Dermis microvascular lymphatic vessel endothelial cell (primary cell): Measurements from ENCODE around the gene MDFI. TPM values are rescaled to one million over a fixed set of nuclear protein-coding genes. Genes with fewer than 3 reads are reported as not detected.
"Not testable (repeated sequence)": the region's sequence is repeated elsewhere in the genome, so short reads cannot be mapped to it uniquely, and the experiment has no call there.

Source experiments
- DNase-seq, 2 donors: peaks; one replicate each; pipeline versions ENCODE4 v3.0.0 to v3.0.0-alpha.2; 2010; ENCODE audit warnings: low read depth in 2 of 2
- total RNA-seq: library from RNA; depleted of rRNA; stranded (reverse); fragments of >200 nt; gene quantifications from 2 replicates; pipeline ENCODE4 v1.2.1, GENCODE V29; 2014

Gene MDFI
- total RNA-seq, 1 donor from 2014 or later = 38.9 TPM

DNA sequence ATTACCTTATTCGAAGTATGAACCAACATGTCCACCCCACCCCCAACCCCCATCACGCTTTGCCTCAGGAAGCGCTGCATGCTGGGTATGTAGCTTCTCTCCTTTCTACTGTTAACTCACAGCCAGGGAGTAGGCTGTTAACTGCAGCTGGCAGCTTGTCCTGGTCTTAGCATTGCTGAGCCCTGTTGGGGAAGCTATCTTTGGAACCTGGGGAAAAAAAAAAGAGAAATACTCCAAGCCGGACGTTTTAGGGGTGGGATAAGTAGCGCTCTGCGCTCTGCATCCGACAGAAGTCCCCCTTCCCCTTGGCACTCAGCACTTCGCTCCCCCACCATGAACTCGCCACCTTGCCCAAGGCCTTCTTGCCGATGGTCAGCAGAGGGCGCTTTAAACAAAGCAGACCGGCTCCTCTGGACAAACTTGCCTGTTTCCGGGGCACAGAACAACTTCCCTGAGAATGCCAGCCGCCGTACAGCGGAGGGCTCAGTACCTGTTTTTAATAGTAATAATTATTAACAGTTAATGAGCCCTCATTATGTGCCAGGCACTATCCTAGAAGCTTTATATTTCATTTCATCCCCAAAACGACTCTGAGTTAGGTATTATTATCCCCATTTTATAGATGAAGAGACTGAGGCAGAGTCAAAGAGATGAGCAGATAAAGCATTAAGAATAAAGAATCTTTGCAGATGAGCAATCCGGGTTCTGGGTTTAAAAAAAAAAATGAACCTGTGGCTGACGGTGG lies 35.2 kb upstream of the MDFI start:
- peak; percentile 72 to 79 for DNase-seq

DNA sequence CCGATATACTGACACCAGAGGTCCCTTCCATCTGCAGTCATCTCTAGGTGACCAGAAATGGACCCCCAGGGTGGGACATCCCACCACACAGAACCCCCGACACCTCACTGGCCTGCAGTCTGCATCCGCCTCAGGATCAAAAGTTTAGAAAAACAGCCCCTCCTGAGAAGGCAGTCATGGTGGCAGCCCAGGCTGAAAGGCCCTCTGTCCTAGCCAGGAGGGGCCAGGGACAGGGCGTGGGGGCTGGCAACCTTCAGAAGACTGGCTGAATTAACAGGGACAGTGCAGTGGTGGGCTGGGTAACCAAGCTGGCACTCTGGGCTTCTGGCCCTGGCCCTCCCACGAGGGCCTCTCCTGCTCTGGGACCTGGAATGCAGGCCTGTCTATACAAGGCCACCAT lies 34.3 kb upstream of the MDFI start:
- DNase-seq = no peak

DNA sequence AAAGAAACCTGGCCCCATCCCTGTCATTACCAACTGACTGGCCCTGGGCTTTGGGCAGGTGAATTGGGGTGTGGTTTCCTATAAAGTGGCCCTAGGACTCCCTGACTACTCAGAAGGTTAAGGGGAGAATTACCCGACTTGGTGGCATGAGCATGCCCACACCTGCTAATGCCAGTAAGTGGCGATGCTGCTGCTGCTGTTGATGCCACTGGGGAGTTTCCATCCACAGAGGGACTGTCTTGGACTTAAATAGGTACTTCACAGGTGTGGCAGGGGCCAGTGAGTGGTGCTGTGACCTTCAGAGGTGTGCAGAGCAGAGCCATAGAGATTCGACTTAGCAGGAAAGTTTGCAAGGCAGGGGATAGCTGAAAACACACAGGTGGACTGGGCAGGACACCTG lies 32.6 kb upstream of the MDFI start:
- no peak for DNase-seq

DNA sequence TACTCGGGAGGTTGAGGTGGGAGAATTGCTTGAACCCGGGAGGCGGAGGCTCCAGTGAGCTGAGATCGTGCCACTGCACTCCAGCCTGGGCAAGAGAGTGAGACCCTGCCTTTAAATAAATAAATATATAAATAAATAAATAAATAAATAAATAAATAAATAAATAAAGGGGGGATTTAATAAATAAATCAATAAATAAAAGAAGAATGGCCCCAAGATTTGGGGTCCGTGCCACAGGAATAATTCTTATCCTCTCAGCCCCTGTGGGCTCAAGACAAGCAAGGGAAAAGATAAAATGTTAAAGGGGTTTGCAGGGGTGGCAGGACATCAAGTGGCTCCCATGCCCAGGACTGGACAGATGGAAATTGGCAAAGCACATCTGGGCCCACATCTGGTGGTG lies 31.2 kb upstream of the MDFI start:
- DNase-seq = no peak

DNA sequence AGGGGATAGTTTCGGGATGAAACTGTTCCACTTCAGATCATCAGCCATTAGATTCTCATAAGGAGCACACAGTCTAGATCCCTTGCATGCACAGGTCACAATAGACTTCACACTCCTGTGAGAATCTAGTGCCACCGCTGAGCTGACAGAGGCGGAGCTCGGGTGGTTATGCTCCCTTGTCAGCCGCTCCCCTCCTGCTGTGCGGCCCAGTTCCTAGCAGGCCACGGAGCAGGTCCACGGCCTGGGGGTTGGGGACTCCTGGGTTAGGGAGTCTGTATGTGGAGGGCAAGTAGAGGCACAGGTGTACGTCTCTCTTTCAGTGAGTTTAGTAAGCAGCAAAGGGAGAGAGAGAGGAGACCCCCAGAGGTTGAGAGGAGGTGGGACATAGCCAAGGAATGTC lies 30.5 kb upstream of the MDFI start:
- DNase-seq = no peak

DNA sequence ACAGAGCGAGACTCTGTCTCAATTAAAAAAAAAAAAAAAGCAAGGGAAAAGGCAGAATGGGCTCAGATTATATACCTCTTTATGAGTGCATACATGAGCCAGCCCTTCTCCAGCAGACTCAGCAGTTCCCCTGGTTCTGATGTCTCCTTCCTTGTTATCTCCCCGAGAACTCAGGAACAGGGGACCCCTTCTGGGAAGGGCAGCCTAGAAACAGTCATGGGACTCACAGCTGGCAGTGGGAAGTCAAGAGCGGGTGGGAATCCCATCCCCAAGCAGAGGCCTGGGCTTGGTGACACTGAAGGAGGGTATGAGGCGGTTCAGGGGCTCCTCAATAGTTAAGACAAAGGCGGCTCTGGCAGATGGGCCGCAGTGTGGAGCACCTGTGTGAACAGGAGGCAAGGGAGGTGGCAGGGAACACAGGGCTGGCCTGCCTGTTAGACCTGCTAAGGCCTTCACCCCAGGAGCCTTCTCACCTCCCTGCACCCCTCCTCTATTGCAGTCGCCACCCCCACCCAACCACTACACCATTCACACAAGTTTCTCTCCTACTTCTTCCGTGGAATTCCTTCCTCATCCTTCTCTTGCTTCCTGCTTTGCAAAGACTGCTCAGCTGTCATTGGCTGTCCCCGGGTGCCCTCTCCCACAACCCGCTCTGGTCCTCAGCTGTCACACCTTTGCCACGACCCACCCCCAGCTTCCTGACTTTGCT lies 29.7 kb upstream of the MDFI start:
- DNase-seq = no peak

DNA sequence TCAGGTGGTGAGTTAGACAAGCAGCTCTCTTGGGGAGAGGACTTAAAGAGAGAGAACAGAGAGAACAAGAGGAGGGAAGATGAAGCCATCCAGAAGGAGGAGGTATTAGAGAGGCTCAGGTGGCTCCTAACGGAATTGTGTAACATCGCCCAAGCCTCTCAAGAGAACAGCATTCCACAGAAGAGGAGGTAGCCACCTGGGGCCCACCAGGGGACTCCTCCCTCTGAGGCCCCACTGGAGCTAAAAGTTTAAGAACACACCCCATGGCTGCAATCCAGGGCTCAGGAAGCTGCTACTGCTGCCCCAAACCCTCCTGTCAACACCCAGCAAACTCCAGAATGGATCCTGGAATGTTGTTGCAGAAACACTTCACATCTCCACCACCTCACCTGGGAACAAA lies 23.6 kb upstream of the MDFI start:
- no peak for DNase-seq

DNA sequence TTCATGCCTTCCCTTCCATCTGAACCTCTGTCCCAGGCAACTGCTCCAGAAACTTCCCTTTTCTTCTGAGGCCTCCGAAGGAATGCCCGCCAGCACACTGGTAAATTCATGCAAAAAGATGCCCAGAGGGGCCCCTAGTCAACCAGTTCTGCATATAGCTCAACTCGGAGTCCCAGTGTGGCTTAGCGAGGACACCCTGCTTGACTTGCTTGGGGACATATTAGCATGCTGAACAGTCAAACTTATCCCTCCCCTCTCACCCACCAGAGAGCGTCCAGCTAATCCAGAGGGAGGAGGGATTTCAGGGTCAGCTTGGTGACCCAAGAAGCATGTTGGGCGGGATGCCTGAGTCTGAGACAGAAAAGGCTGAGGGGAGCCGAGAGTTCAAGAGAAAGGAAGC lies 23.0 kb upstream of the MDFI start:
- DNase-seq = no peak

DNA sequence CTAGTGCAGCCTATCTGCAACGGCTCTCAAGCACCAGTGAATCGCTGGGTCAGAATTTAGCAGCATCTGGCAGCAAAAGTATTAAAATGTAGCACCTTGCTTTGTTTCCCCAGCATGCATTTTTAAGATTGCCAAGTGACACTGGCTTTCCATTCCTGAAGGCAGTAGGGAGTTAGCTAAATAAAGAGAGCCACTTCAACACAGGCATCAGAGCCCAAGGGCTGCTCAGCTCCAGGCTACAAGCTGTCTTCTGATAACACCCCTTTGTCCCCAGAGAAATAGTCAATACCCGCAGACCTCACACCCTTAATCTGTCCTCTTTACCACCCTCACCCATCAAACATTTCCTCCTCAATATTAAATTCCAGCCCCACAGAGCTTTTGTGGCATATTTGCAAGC lies 19.7 kb upstream of the MDFI start:
- DNase-seq = no peak

DNA sequence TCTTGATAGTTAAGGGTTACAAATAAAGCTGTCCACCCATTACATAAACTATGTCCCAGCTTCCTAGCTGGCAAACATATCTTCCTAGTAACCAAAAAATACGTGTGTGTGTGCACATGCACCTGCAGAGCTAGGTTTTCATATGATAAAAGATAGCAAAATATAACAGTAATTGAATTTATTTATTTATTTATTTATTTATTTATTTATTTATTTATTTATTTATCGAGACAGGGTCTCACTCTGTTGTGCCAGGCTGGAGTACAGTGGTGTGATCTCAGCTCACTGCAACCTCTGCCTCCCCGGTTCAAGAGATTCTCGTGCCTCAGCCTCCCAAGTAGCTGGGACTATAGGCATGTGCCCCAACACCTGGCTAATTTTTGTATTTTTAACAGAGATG lies 19.1 kb upstream of the MDFI start:
- not testable (repeated sequence) for DNase-seq

DNA sequence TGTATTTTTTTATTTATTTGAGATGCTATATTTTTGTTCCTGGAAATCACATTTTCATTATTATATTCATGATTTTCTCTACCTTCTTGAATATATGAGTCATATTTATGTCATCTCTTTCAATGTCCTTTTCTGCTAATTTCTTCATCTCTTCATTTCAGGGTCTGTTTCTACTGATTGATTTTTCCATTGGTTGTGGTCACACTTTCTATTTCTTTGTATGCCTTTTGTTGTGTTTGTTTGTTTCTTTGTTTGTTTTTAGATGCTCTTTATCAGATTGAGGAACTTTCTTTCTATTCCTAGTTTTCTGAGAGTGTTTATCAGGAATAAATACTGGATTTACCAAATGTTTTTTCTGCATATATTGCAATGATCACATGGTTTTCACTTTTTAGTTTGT lies 16.9 kb upstream of the MDFI start:
- no peak for DNase-seq

DNA sequence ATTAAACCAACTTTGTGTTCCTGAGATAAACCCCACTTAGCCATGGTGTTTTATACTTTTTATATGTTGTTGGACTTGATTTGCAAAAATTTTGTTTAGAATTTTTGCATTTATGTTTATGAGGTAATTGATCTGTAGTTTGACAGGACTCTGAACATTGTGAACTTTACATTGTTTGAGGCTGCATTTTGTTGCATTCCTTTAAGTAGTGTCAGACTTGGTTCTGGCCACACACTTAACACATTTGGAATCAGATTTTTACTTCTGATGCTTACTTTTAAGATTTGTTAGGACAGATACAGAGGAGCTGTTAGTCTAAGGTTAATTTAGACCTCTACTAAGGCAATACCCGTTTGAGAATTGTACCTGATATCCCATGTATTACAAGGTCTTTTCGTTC lies 16.5 kb upstream of the MDFI start:
- no peak for DNase-seq

DNA sequence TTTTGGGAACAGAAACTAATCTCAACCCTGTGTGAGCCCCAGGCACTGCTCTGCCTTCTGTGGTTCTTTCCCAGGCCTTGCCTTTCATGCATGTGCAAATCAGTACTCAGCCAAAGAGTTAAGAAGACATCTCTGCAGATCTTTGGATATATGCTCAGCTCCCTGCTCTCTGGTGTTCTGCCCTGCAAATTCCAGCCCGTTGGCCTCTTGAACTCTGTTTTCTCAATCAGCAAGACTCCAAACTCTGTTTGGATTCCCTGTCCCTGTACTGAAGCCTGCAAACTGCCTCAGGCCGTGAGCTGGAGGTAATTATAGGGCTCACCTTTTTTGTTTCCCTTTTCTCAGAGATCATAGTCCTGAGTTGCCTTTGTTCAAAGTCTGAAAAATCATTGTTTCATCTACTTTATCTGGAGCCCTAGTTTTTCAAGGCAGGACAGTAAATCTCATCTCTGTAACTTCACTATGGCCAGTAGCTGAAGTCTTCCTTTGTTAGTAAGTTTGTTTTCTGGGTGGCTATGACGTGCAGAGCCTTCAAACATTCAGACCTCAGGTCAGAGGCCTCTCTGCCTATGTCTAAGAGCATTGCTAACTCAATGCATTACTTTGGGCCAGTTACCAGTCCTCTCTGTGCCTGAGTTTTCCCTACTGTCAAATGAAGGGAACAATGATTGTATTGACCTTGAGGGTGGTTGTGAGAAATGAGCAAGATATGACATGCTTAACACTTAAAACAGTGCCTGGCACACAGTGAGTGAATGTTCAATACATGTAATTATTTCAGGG lies 15.9 kb upstream of the MDFI start:
- no peak for DNase-seq

DNA sequence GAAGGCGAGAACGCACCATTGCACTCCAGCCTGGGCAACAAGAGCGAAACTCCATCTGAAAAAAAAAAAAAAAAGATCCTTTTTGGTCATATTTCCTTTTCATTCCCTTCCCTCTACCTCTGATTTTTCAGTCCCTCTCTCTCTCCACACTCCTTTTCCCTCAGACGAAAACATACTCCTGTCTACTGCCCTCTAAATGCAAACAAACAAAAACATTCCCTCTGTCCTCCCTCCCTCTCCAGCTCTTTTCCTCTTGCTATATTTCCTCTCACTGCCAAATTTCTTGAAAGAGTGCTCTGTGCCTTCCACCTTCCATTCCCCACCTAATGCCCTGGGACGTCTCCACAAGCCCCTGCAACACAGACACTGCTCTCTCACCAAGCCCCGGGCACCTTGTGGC lies 14.9 kb upstream of the MDFI start:
- no peak for DNase-seq

DNA sequence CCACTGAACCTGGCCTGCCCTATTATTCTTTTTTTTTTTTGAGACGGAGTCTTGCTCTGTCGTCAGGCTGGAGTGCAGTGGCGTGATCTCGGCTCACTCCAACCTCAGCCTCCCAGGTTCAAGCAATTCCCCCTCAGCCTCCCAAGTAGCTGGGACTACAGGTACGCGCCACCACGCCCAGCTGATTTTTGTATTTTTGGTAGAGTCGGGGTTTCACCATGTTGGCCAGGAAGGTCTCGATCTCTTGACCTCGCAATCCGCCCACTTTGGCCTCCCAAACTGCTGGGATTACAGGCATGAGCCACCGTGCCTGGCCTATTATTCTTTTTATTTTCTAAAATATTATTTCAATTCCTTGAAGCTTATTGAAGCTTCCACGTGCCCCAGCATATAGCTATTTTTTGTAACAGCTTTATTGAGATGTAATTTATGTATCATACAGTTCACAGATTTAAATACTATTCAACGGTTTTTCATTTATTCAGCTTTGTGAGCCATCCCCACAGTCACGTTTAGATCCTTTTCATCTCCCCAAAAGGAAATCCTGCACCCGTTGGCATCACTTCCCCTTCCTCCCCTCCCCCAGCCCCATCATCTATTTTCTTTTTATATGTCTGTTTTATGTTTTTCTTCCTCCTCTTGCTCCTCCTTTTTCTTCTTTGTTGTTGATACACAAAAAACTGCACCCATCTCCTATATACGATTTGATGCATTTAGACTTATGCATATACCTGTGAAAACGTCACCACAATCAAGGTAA lies 13.5 kb upstream of the MDFI start:
- DNase-seq = no peak

DNA sequence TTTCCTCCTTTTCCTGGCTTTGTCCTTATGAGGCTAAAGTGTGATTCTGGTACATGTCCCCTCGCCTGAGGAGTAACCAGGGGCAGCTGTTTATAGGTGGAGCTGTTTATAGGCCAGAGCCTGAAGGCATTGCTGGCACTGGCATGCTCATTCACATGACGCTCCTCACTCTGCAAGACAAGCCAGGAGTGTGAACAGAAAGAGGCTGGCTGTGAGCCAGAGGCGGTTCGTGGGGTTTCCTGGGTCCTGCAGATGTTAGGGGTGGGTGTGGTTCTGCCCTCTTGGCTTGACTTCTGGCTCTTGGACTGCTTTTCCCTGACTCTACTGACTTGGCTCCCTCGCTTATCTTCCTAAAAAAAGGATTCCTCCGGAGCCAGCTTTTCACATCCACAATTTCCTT lies 12.8 kb upstream of the MDFI start:
- DNase-seq = no peak

DNA sequence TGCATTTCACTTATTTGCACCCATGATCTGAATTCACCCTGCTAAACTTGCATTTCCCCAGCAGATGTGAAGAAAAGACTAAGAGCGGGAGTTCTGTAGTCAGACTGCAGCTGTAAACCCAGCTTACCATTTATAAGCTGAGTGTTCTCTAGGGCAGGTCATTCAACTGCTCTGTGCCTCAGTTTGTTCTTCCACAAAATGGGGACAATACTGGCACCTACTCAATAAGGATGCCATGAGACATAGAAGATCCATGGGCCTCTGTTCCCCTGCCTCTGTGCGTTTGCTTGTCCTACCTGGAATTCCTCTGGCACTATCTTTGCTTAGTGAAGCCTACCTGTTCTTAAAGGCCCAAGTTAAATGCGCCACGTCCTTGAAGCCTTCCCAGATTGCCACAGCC lies 12.2 kb upstream of the MDFI start:
- no peak for DNase-seq

DNA sequence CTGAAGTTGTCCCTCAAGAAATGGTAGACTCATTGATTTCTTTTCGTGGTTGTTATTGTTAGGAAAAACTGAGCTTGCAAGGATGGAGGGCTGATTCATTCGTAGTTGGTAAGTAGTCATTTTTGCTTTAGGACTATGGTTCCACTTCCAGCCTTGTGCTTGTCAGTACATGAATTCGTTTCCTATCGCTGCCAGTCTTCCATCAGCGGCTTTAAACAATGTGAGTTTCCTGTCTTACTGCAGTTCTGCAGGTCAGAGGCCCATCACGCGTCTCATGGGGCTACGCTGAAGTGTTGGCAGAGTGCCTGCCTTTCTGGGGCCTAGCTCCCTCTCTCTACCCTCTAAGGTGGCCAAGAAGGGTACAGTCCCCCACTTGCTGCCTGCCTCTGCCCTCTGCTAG lies 11.4 kb upstream of the MDFI start:
- peak; percentile 30 to 89 for DNase-seq

DNA sequence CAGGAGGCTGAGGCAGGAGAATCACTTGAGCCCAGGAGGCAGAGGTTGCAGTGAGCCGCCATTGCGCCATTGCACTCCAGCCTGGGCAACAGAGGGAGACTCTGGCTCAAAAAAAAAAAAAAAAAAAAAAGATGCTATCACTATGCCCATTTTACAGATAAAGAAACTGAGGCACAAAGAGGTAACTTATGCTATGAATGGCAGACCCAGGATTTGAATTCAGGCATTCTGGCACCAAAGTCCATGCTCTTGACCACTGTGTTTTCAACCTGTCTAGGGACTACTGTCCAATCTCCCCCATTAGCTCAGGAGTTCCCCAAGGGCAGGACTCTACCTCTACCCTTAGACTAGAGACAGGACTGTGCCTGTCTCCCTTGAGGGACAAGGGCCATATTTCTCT lies 9.1 kb upstream of the MDFI start:
- no peak for DNase-seq

DNA sequence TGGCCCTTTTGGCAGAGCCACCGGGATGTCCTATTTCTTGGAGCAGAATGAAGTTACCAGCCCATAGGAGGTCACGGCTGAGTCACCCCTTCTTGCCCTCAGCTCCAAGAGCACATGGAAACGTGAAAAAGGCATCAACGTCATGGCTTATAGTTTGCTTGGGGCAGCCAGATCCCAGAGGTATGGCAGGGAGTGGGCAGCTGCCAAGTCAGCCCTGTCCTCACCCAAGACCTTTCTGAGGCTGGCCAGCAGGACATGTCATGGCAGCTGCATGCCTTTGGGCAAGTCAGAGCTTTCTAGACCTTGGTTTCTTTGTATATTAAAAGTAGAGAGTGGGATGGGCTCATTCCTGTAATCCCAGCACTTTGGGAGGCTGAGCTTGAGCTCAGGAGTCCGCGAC lies 8.2 kb upstream of the MDFI start:
- DNase-seq = no peak

DNA sequence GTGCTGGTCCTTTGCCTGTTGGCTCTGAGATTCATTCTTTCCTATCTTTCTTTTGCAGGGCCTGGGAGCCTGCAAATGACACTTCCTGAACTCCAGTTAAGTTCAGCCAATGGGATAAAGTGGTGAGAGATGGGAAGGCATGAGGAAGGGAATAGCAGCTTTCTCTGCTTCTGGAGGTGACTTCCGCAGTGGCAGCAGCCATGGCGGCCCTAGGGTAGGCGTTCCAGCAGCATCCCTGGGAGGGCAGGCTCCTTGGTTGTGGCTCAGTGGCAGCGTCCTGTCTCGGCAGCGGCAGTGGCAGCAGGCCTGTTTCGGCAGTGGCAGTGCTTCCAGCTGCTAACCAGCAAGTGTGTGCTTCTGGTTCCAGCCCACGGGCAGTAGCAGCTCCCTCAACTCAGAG lies 7.3 kb upstream of the MDFI start:
- peak in 1 of 2 donors; percentile 17 for DNase-seq

DNA sequence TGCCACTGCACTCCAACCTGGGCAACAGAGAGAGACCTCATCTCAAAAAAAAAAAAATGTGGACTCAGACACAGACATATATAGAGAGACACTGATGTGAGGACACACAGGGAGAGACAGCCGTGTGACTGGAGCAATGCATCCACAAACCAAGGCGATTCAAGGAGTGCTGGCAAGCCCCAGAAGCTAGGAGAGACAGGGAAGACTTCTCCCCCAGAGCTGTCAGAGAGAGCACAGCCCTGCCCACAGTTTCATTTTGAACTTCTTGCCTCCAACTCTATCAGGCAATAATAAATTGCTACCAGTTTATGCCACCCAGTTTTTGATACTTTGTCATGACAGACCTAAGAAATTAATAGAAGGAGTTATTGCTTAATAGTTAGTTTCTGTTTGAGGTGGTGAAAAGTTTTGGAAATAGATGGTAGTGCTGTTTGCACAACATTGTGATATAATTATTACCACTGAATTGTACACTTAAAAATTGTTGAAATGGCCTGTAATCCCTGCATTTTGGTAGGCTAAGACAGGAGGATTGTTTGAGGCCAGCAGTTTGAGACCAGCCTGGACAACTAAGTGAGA lies 5.1 kb upstream of the MDFI start:
- no peak for DNase-seq
